CD4-positive, alpha-beta memory T cell (primary cell): Measurements from ENCODE around the gene ZC3H12A. TPM values are rescaled to one million over a fixed set of nuclear protein-coding genes. Genes with fewer than 3 reads are reported as not detected.

Experiments used
- CTCF ChIA-PET: fragments of 350-600 bp; sonication (Branson Sonifier 250); formaldehyde crosslinking; loops from one replicate; lab custom pipeline; 2021; ENCODE audit warnings: inconsistent platforms; ENCODE audit not compliant: partially characterized antibody; lab: Charles Lee
- POLR2A ChIA-PET: fragments of 350-600 bp; sonication (Branson Sonifier 250); formaldehyde crosslinking; loops from one replicate; lab custom pipeline; 2021; ENCODE audit not compliant: partially characterized antibody; lab: Charles Lee
- DNase-seq, 5 donors: peaks; one replicate each; pipeline versions ENCODE4 v3.0.0 to v3.0.0-alpha.2; 2020 to 2022; ENCODE audit warnings: mixed read lengths in 1 of 5
- H3K27ac ChIP-seq: one replicate; pipeline ENCODE4 v1.7.0; 2013; ENCODE audit warnings: low read depth, low read length
- H3K27me3 ChIP-seq: 2 replicates; pipeline ENCODE4 v1.7.0; 2013; ENCODE audit warnings: mild to moderate bottlenecking, low read length, moderate library complexity; ENCODE audit not compliant: insufficient read depth
- H3K36me3 ChIP-seq: 2 replicates; pipeline ENCODE4 v1.7.0; 2013; ENCODE audit warnings: mild to moderate bottlenecking, low read length, moderate library complexity; ENCODE audit not compliant: insufficient read depth
- H3K4me1 ChIP-seq: 2 replicates; pipeline ENCODE4 v1.7.0; 2013; ENCODE audit warnings: mild to moderate bottlenecking, low read length, moderate library complexity; ENCODE audit not compliant: insufficient read depth
- H3K4me3 ChIP-seq, 2 donors: one replicate each; pipeline ENCODE4 v1.7.0; 2013; ENCODE audit warnings: low read length in 2 of 2, mild to moderate bottlenecking in 1 of 2
- H3K9me3 ChIP-seq, 2 donors: one replicate each; pipeline ENCODE4 v1.7.0; 2013; ENCODE audit warnings: low read length in 2 of 2, control low read depth in 1 of 2; ENCODE audit not compliant: control insufficient read depth in 1 of 2
- H3K27ac Mint-ChIP-seq, 7 donors: one replicate each; pipeline ENCODE4 v1.8.0; 2020 to 2021; ENCODE audit warnings: mixed read lengths in 7 of 7, mild to moderate bottlenecking in 6 of 7, inconsistent platforms in 3 of 7, moderate library complexity in 3 of 7
- H3K27me3 Mint-ChIP-seq, 2 donors: one replicate each; pipeline ENCODE4 v1.8.0; 2020 to 2021; ENCODE audit warnings: mixed read lengths in 2 of 2
- H3K36me3 Mint-ChIP-seq, 2 donors: one replicate each; pipeline ENCODE4 v1.8.0; 2020 to 2021; ENCODE audit warnings: mixed read lengths in 2 of 2, inconsistent platforms in 1 of 2, mild to moderate bottlenecking in 1 of 2
- H3K4me1 Mint-ChIP-seq, 4 donors: one replicate each; pipeline ENCODE4 v1.8.0; 2020 to 2021; ENCODE audit warnings: mixed read lengths in 4 of 4, mild to moderate bottlenecking in 1 of 4
- H3K4me3 Mint-ChIP-seq, 8 donors: one replicate each; pipeline ENCODE4 v1.8.0; 2020 to 2021; ENCODE audit warnings: mixed read lengths in 8 of 8, mild to moderate bottlenecking in 7 of 8, moderate library complexity in 6 of 8, inconsistent platforms in 3 of 8
- H3K9me3 Mint-ChIP-seq, 8 donors: one replicate each; pipeline ENCODE4 v1.8.0; 2020 to 2021; ENCODE audit warnings: mixed read lengths in 8 of 8, mild to moderate bottlenecking in 5 of 8, inconsistent platforms in 3 of 8, moderate library complexity in 1 of 8
- intact Hi-C: fragments of 100-400 bp; cut with micrococcal nuclease; formaldehyde crosslinking; loops from one replicate; pipeline ENCODE4 v1.15.1; 2023
- polyA plus RNA-seq, 2 donors: library from polyadenylated mRNA; unstranded; fragments of 300-500 nt; fragmentation: Illumina TruSeq; gene quantifications; one replicate each; pipeline ENCODE4 v1.2.3, GENCODE V29; 2021
- total RNA-seq, 2 experiments: library from RNA; stranded (reverse); gene quantifications; one replicate each; pipeline ENCODE4 v1.2.3, GENCODE V29; 2021

ZC3H12A gene
- total RNA-seq (10 to 100 TPM; 54.6 to 60.7 TPM), polyA plus RNA-seq (10 to 100 TPM; 10.6 to 19.9 TPM)

DNA sequence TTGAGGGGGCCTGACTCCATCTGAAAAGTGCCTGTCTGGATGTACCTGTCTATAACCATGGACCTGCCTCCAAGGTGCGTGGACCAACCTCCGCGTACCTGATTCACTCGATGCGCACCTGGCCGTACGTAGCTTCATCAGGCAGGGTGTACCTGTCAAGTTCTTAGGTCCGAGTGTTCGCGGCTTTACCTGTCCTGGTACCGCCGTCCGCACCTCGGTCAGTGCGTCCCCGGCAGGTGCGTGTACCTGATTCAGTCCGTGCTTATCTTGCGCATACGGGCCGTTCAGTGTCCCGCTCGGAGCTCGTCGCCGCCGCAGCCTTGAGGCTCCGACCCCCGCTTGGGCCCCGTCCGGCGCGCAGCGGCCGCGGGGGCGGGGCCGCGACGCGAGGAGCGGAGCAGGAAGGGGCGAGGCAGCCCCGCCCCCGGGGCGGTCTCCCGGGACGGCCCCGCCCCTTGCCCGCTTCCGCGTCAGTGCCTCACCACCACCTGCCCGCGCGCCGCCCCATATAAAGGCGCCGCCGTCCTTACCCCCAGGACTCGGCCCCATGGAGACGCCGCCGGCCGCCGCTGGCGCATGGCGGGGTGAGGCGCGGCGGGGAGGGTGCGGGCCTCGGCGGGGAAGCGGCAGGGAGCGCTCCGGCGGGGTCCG is at the start of gene ZC3H12A:
Gene ZC3H12A (plus strand): TSS at position 535 of the 651 bp plus-strand sequence. CDS start 917 bp downstream, outside the sequence.
- Mint-ChIP-seq H3K4me1 (peaks cover 33 to 64% (median 43%) of the 10 kb centered on the region in 4 donors), H3K9me3 (peaks cover 0 to 2% (median 0%) of the 10 kb centered on the region in 8 donors), H3K27me3 (peaks cover 0 to 2% of the 10 kb centered on the region in 2 donors), H3K27ac (peak within 1 kb of the TSS; percentile 97 to 100 (median 99)), H3K4me3 (peak within 1 kb of the TSS; percentile 95 to 99 (median 97)), H3K36me3 (peaks cover 35 to 49% of the 10 kb centered on the region in 2 donors)
- ChIA-PET CTCF (interaction anchor here (9.9 to 10.6 kb wide), 2 partner anchors 13 to 17 kb away, joined by 101 to 219 read pairs; no protein-coding TSS in a partner anchor), POLR2A (interaction anchor here (0.7 to 10.8 kb wide), 12 partner anchors 7 to 869 kb away, joined by 3 to 229 read pairs (median 5); partner anchors contain the start of genes CDCA8, GNL2 and MEAF6)
- peak within 1 kb of the TSS; percentile 85 to 96 for H3K4me3 ChIP-seq
- intact Hi-C loops, result loop anchor here (1.0 to 2.0 kb wide), 3 partner anchors 40 to 457 kb away; partner anchors contain the start of gene MEAF6
- DNase-seq, result peak; percentile 89 to 94 (median 93)
- H3K27ac ChIP-seq, result peak within 1 kb of the TSS; percentile 96
- H3K27me3 ChIP-seq, result no peaks in the 10 kb centered on the region
- no peaks in the 10 kb centered on the region for H3K9me3 ChIP-seq
- H3K36me3 ChIP-seq, result peaks cover 23% of the 10 kb centered on the region
- H3K4me1 ChIP-seq, result peaks cover 37% of the 10 kb centered on the region

DNA sequence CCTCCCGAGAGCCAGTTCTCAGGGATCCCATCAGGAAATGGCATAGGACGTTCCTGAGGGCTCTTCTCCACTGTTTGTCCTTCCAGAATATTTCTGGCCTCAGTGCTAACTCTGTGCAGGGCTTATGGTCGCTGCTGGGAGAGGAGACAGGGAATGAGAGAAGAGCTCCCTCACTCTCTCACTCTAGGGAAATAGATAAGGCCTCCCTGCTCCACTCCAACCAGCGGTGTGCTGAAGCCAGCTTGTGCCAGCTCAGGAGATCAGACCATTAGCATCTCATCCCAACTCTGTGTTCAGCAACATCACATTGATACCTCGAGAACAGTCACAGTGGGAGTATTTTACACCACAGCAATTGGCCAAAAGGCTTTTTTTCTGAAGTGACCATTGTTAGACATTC is 49.2 kb upstream of the ZC3H12A start:
- Histone ChIP-seq H3K27me3 (no peaks in the 10 kb centered on the region), H3K4me3 (no peak overlapping the region), H3K27ac (no peak overlapping the region), H3K9me3 (no peaks in the 10 kb centered on the region), H3K36me3 (no peaks in the 10 kb centered on the region), H3K4me1 (no peaks in the 10 kb centered on the region)
- ChIA-PET CTCF (no interaction called here), POLR2A (no interaction called here)
- intact Hi-C loops, result no loop called here
- Mint-ChIP-seq H3K36me3 (no peaks in the 10 kb centered on the region), H3K27me3 (peaks cover 15 to 41% of the 10 kb centered on the region in 2 donors), H3K4me1 (no peaks in the 10 kb centered on the region), H3K27ac (no peak overlapping the region), H3K4me3 (no peak overlapping the region), H3K9me3 (peaks cover 0 to 5% (median 0%) of the 10 kb centered on the region in 8 donors)
- DNase-seq, result no peak

DNA sequence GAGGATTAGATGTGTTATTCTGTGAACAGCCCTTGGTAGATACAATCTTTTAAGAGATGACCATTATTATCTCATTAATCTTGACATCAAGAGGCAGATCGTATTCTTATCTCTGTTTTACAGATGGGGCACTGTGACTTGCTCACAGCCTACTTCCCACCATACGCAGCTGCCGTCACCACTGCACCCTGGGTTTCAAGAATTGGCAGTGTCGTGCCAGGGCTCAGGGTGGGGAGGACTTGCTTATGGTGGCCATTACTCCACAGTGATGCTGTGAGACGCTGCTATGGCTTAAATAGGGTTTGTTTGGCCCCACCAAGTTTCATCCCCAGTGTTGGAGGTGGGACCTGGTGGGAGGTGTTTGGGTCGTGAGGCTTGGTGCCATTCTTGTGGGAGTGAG is 45.4 kb upstream of the ZC3H12A start:
- CTCF ChIA-PET, result no interaction called here
- Histone ChIP-seq H3K27ac (no peak overlapping the region), H3K4me3 (no peak overlapping the region), H3K4me1 (no peaks in the 10 kb centered on the region), H3K9me3 (no peaks in the 10 kb centered on the region), H3K27me3 (peaks cover 4% of the 10 kb centered on the region), H3K36me3 (no peaks in the 10 kb centered on the region)
- H3K27me3 Mint-ChIP-seq, result peaks cover 13 to 35% of the 10 kb centered on the region in 2 donors
- peaks cover 0 to 1% (median 0%) of the 10 kb centered on the region in 8 donors for H3K9me3 Mint-ChIP-seq
- H3K4me3 Mint-ChIP-seq, result no peak overlapping the region
- intact Hi-C loops, result no loop called here
- no peak for DNase-seq
- H3K4me1 Mint-ChIP-seq, result no peaks in the 10 kb centered on the region
- POLR2A ChIA-PET, result no interaction called here
- no peak overlapping the region for H3K27ac Mint-ChIP-seq
- H3K36me3 Mint-ChIP-seq, result no peaks in the 10 kb centered on the region

DNA sequence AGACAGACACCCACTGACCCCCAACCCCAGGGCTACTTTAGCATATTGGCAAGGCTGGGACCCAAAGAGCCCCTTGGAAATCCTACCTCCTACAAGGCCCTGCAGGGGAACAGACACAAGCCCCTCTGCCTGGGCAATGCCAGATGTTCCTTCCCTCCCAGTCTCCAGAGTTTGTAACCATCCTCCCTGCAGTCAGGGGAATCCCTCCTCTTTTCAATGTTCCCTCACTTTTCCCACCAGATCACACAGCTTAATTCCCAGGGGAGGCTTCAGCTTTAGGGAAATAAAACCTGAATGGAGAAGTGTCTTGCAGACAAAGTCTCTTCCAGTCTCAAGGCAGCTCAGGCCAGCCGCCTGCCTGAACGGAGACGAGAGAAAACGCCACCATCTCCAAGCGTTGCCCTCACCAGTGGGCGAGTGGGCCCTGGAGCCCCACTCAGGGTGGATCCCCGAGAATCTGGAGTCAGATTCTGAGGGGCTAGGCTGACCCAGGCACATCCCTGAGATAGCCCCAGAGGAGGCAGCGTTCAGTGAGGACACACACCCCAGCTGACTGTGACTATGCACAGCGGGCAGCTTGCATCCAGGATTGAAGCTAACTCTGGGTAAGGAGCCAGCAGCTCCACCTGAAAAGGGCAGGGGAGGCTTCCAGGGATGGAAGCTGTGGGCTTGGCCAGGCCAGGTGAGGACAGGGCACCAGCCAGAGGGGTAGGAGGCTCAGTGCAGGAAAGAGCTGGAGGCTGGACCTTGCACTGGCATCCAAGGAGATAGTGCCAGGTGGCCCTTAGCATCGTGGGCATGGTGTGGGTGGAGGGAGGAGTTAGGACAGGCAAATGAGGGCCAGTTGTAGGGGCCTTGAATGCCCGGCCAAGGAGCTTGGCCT is 44.0 kb upstream of the ZC3H12A start:
- Histone ChIP-seq H3K27me3 (peaks cover 4% of the 10 kb centered on the region), H3K36me3 (no peaks in the 10 kb centered on the region), H3K4me3 (no peak overlapping the region), H3K9me3 (no peaks in the 10 kb centered on the region), H3K4me1 (no peaks in the 10 kb centered on the region), H3K27ac (no peak overlapping the region)
- intact Hi-C loops, result loop anchor here (5.0 kb wide), 1 partner anchor 728 kb away; no protein-coding TSS in a partner anchor
- H3K4me1 Mint-ChIP-seq, result no peaks in the 10 kb centered on the region
- H3K27me3 Mint-ChIP-seq, result peaks cover 8 to 41% of the 10 kb centered on the region in 2 donors
- H3K36me3 Mint-ChIP-seq, result no peaks in the 10 kb centered on the region
- H3K4me3 Mint-ChIP-seq, result no peak overlapping the region
- H3K27ac Mint-ChIP-seq, result no peak overlapping the region
- no peak for DNase-seq
- CTCF ChIA-PET, result interaction anchor here (0.6 kb wide), 1 partner anchor 1967 kb away, joined by 3 read pairs; no protein-coding TSS in a partner anchor
- POLR2A ChIA-PET, result no interaction called here
- H3K9me3 Mint-ChIP-seq, result peaks cover 0 to 1% (median 0%) of the 10 kb centered on the region in 8 donors

DNA sequence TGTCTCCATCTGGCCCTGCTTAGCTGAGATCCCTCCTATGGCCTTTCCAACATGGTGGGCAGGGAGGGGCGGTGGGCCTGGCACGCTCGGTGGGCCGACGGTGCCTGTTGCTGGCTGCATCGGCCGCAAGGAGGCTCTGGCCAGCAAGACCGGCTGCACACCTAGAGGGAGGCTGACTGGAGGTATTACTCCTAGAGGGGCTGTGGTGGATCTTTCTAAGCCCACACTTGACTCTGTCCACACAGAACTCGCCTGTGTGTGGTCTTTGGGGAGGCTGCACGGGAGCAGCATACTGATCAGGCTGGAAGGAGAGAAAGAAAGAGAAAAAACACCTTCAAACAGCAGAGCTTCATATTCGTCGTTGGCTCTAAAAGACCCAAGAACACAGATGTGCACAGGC is 41.7 kb upstream of the ZC3H12A start:
- Histone ChIP-seq H3K9me3 (no peaks in the 10 kb centered on the region), H3K4me3 (no peak overlapping the region), H3K27me3 (peaks cover 4% of the 10 kb centered on the region), H3K27ac (no peak overlapping the region), H3K4me1 (no peaks in the 10 kb centered on the region), H3K36me3 (no peaks in the 10 kb centered on the region)
- H3K4me1 Mint-ChIP-seq, result no peaks in the 10 kb centered on the region
- H3K9me3 Mint-ChIP-seq, result no peaks in the 10 kb centered on the region
- ChIA-PET CTCF (interaction anchor here (0.6 to 1.1 kb wide), 3 partner anchors 55 to 916 kb away, joined by 3 read pairs; no protein-coding TSS in a partner anchor), POLR2A (no interaction called here)
- no peak for DNase-seq
- H3K36me3 Mint-ChIP-seq, result no peaks in the 10 kb centered on the region
- peaks cover 7 to 34% of the 10 kb centered on the region in 2 donors for H3K27me3 Mint-ChIP-seq
- H3K4me3 Mint-ChIP-seq, result no peak overlapping the region
- H3K27ac Mint-ChIP-seq, result no peak overlapping the region
- intact Hi-C loops, result loop anchor here (5.0 kb wide), 1 partner anchor 730 kb away; no protein-coding TSS in a partner anchor

DNA sequence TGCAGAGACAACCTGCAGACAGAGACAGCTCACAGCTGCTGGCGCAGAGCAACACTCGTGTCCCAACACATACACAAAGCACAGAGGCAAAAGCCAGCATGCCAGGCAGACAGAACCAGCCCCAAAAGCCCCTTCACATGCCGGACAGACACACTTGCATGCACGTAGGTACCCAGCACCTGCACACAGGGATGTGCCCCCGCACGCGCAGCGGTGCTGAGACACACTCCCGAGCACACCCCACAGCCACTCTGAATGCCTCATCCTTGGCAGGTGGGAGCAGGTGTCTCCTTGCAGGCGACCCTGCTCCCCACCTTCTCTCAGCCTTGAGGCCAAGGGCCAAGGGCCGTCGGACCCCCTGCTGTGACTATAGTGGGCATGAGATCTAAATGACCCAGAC is 41.2 kb upstream of the ZC3H12A start:
- no peaks in the 10 kb centered on the region for H3K9me3 Mint-ChIP-seq
- CTCF ChIA-PET, result interaction anchor here (0.6 to 1.1 kb wide), 3 partner anchors 9 to 916 kb away, joined by 3 read pairs; no protein-coding TSS in a partner anchor
- no peaks in the 10 kb centered on the region for H3K9me3 ChIP-seq

More for the DNA sequence above, 41.2 kb upstream of the ZC3H12A start:
- peaks cover 4% of the 10 kb centered on the region for H3K27me3 ChIP-seq
- H3K27ac ChIP-seq, result no peak overlapping the region
- peaks cover 11 to 31% of the 10 kb centered on the region in 2 donors for H3K27me3 Mint-ChIP-seq
- H3K27ac Mint-ChIP-seq, result peak overlapping the region in 1 of 7 donors; percentile 60
- H3K36me3 Mint-ChIP-seq, result no peaks in the 10 kb centered on the region
- POLR2A ChIA-PET, result no interaction called here
- intact Hi-C loops, result loop anchor here (5.0 kb wide), 1 partner anchor 731 kb away; no protein-coding TSS in a partner anchor
- no peak for DNase-seq
- no peak overlapping the region for H3K4me3 Mint-ChIP-seq
- H3K4me3 ChIP-seq, result no peak overlapping the region
- no peaks in the 10 kb centered on the region for H3K36me3 ChIP-seq
- H3K4me1 ChIP-seq, result no peaks in the 10 kb centered on the region
- H3K4me1 Mint-ChIP-seq, result no peaks in the 10 kb centered on the region
